Measurements from ENCODE around the gene SLC47A2.

DNA sequence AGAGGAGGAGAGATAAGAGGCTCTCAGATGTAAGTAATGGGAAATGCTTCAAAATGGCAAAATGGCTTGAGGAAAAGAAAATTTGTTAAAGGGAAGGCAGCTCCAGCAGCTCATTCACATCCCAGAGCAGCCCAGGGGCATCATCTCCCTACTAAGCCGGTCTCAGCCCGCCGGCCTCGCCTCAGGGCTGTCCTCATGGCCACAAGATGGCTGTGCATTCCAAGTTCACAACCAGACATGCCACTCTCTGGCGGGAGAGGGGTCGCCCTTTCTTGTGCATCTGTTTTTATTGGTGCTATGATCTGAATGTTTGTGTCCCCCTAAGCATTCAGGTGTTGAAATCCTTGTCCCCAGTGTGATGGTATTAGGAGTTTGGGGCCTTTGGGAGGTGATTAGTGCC is 13.5 kb upstream of the SLC47A2 start:
- TF ChIP-seq, protein P1, sequence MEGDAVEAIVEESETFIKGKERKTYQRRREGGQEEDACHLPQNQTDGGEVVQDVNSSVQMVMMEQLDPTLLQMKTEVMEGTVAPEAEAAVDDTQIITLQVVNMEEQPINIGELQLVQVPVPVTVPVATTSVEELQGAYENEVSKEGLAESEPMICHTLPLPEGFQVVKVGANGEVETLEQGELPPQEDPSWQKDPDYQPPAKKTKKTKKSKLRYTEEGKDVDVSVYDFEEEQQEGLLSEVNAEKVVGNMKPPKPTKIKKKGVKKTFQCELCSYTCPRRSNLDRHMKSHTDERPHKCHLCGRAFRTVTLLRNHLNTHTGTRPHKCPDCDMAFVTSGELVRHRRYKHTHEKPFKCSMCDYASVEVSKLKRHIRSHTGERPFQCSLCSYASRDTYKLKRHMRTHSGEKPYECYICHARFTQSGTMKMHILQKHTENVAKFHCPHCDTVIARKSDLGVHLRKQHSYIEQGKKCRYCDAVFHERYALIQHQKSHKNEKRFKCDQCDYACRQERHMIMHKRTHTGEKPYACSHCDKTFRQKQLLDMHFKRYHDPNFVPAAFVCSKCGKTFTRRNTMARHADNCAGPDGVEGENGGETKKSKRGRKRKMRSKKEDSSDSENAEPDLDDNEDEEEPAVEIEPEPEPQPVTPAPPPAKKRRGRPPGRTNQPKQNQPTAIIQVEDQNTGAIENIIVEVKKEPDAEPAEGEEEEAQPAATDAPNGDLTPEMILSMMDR (IDR thresholded peaks at IDR 0.05): no peak
- no peak for TF ChIP-seq POLR2A (IDR thresholded peaks at IDR 0.05)
- TF ChIP-seq POLR2AphosphoS5 (IDR thresholded peaks at IDR 0.05): no peak
